ENCODE data around the gene SYNGR1.

The SYNGR1 gene, protein sequence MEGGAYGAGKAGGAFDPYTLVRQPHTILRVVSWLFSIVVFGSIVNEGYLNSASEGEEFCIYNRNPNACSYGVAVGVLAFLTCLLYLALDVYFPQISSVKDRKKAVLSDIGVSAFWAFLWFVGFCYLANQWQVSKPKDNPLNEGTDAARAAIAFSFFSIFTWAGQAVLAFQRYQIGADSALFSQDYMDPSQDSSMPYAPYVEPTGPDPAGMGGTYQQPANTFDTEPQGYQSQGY

DNA sequence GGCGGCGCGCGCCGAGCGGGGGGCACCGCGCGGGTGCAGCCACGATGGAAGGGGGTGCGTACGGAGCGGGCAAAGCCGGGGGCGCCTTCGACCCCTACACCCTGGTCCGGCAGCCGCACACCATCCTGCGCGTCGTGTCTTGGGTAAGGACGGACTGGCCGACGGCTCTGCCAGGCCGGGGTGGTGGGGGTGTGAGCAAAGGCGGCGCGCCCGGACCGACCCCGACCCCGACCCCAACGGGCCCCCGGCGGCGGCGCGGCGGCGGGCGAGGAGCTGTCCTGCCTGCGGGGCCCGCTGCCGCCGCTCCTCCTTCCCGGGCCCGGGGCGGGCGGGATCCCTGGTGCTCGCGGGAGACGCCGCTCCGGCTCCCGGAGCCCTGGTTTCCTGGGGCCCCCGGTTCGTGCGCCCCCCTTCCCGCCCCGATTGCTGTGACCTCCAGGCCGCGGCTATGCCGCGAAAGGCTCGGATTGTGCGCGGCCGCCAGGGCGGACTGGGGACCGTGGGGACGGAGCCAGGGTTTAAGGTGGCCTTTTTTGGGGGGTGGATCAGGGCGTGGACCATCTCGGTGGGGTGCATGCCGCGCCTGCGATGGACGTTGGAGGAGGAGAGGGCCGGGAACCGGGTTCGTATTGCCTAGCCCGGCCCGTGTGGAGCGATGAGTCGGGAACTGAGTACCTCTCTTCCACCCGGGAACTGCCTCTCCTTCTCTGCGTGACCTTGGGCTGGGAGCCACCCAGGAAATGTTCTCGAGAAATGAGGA is at the start of gene SYNGR1:
Gene SYNGR1 (plus strand): TSS at position 25 of the 760 bp plus-strand sequence. CDS start 20 bp downstream, at position 45.
- no peak for DNase-seq

DNA sequence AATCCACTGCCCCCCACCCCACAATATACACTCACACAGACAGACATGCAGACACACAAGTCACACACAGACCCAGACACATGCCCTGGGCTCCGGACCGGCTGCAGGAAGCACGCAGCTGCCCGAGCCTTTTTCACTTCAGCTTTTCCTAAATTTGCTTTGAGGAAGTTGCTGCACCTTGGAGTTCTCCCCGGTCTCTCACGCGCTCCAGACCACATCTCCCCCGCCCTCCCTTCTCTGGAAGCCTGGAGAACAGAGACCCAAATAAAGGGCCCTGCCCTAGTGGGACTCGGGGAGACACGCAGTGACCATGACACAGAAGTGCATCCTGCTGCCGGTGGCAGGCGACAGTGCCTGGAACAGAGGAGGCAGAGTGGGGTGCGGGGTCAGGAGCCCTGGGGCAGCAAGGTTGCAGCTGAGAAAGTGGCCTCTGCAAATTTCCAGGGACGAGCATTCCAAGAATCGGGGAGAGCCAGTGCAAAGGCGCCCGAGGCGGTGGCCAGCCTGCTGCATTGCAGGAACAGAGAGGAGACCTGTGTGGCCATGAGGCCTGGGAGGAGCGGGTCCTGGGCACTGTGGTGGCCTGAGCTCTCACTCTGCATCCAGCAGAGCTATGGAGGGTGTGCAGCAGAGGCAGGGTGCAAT is 49.5 kb upstream of the SYNGR1 start:
- no peak for DNase-seq

DNA sequence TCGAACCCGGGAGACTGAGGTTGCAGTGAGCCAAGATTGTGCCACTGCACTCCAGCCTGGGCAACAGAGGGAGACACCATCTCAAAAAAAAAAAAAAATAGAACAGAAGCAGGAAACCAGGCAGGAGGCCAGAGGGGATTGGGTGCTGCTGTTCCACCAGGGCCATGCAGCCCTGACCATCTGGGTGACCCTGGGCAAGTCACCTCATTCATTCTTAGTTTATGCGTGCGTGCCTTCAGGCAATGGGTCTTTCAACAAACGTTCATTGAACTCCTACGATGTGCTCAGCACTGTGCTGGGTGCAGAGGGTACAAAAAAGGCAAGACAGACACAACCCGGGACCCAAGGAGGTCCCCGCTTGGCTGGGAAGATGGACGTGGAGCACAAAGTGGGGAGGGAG is 48.7 kb upstream of the SYNGR1 start:
- no peak for DNase-seq

DNA sequence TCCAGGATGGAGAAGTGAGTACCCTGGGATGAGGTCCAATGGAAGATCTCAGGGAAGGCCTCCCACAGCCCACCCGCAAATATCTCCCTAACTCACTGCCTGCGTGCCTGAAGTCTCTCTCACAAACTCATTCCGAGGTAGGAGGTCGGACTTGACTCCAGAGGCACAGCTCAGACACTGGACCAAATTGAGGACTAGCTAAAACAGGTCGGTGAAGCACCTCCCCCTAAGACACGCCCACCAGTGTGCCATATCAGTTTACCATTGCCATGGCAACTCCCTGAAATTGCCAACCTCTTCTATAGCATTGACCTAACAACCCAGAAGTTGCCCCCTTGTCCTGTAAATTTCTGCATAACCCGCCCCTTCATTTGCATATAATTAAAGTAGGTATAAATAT is 47.9 kb upstream of the SYNGR1 start:
- no peak for DNase-seq

DNA sequence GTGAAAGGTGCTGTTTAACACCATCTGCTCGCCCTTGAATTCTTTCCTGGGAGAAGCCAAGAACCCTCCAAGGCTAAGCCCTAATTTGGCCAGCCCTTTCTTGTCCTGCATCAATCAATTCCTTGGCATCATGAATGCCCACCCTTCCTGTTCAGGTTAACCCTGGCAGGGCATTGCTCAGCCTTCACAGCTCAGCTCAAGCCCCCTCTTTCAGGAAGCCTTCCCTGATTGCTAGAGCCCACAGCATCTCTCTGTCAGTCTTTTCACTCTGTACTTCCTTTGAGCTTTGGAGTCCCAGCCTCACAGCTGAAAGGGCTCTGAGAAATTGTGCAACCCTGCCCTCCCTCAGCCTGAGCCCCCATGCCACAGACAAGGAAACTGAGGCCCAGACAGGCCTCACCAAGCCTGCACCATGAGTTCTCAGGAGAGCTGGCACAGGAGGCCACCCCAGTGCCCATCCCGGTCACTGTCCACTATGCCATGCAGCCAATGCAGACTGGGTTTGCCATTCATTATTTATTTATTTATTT is 47.3 kb upstream of the SYNGR1 start:
- no peak for DNase-seq

DNA sequence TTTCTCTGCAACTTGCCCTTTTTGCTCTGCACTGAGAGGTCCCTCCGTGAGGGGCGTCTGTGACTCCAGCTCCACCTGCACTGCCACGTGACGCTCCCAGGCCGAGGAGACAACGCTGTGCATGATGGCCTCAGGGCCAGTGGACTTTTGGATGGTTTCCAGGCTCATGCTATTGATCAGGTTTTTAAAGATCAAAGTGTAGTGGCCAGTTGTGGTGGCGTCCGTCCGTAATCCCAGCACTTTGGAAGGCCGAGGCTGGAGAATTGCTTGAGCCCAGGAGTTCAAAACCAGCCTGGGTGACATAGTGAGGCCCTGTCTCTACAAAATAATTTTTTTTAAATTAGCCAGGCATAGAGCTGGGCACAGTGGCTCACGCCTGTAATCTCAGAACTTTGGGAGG is 46.4 kb upstream of the SYNGR1 start:
- DNase-seq, result no peak

DNA sequence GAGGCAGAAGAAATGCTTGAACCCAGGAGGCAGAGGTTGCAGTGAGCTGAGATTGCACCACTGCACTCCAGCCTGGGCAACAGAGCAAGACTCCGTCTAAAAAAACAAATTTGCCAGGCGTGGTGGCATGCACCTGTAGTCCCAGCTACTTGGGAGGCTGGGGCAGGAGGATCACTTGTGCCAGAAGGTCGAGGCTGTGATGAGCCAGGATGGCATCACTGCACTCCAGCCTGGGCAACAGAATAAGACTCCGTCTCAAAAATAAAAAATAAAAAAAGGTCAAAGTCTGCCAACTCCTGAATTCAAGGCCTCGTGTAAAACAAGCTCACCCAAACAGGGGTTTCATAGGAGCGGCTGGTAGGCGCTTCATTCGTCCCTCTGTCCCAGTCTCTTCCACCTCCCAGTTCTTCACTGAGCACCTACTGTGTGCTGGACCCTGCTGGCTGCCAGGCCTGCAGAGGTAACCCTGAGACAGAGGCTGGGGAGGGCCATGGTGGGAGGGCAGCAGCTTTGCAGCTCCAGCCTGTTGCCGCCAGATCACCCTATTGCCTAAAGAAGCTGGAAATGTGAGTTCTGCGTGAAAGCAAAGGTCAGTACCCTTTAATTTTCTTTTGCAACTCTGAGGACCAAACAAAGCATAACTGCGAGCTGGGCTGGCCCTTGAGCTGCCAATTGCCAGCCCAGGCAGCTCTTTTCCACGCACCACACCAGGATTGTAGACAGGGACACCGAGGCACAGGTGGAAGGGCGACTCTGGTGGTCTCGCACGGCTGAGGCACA is 45.7 kb upstream of the SYNGR1 start:
- DNase-seq, result no peak

DNA sequence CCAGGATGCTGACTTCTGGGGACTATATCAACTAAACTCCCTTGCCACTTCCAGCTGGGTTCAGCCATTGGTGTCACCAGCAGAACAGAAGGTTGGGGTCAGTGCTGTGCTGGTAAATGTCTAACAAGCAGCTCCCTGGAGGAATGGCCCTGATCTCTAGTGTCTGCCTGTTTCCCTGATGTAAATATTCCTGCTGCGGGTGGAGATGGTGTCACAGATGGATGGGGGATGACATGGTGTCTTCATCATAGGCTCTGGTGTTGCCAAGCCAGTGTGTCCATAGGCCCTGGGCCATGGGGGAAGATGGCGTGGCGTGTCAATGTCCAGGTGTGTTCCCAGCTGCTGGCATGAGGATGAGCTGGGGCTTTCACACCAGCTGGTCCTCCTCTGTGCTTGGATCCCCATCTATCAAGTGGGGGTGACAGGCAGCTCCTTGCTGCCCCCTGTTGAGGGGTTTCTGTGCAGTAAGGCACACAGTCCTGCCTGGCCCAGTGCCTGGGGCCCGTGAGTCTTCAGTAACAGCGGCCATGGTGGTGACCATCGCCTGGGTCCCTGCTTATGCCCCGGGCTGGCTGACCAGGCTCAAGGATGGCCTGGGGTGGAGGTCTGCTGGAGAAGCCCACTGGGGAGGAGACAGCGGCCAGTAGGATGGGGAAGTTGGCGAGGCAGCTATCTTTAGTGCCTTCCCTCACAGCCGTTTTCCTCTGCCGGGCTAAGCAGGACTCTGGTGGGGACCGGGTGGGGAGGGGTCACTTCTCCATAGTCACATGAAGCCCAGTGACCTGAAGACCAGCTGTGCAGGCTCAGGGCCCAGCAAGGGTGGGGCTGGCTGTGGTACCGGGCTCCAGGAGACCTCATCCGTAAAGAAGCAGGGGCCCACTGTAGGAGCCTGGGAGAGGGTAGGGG is 43.1 kb upstream of the SYNGR1 start:
- no peak for DNase-seq

DNA sequence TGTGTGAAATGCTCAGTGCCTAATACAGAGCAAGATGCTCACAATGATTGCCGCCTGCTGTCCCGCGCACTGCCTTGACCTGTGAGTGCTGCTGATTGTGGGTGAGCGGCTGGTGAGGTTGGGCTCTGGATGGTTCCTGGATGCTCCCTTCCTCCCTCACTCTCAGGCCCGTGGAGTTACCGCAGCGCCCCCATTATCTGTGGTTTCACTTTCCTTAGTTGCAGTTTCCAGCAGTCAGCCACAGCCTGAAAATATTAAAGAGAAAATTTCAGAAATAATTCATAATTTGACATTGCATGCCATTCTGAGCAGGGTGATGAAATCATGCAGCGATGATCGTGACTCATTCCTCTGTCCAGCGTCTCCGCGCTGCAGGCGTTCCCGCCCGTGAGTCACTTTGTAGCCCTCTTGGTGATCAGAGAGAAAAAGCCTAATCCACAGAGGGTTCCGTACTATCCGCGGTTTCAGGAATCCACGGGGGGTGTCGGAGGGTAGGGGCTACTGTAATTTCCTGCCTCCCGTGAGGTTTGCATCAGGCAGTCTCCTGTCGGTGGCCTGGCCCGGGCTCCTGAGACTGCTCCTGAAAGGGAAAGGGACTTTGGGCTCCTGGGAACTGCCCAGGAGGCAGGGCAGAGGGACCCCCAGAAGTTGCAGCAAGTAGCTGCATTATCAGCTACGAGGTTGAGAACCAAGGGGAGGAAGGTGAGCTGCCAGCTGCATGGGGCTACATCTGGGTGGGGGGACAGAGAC is 41.0 kb upstream of the SYNGR1 start:
- DNase-seq, result no peak

DNA sequence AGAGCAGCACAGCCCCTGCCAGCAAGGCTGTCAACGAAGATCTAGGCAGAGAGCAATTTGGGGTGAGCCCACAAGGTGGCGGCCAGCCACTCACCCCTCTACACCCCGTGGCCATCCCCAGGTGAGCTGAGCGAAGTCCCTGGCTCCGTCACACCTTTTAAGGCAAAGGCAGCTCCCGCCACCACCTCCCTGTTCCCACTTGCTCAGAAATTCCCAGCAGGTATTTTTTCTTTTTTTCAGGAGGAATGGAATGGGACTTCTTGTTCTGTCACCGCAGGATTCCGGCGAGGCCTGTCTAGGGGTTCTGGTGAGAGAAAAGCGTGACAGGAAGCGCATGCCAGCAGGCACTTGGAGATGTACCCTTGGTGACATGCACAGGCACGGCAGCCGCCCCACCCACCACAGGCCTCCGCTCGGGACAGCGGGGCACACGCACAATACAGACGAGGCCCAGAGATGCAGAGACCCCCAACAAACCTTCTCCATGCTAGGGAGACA is 40.4 kb upstream of the SYNGR1 start:
- no peak for DNase-seq

DNA sequence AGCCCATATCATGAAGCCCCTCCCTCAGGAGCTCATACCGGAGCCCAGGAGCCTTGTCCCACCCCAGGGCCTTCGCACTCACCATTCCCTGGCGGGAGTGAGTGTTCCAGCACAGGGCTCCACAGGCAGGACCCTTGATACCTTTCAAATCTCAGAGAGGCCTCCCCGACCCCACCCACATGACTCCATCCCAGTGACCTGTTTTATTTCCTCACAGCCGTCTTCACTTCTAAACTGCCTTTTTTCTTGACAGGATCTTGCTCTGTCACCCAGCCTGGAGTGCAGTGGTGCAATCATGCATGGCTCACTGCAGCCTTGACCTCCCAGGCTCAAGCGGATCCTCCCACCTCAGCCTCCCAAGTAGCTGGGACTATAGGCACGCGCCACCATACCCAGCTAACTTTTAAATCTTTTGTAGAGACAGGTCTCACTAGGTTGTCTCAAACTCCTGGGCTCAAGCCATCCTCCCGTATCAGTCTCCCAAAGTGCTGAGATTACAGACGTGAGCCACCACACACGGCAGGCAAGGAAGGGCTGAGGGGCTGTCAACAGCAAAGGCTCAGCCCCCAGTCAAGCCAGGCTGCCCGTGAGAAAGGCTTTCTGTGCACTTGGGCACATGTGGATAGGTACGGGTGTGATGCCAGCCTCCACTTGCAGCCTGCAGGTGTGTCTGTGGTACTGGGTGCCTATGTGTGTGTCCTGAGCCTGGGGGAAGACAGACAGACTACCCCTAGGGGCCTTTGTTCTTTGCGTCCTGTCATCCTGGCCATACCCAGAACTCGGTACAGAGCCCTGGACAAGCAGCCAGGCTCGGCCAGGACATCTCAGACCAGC is 39.7 kb upstream of the SYNGR1 start:
- no peak for DNase-seq

DNA sequence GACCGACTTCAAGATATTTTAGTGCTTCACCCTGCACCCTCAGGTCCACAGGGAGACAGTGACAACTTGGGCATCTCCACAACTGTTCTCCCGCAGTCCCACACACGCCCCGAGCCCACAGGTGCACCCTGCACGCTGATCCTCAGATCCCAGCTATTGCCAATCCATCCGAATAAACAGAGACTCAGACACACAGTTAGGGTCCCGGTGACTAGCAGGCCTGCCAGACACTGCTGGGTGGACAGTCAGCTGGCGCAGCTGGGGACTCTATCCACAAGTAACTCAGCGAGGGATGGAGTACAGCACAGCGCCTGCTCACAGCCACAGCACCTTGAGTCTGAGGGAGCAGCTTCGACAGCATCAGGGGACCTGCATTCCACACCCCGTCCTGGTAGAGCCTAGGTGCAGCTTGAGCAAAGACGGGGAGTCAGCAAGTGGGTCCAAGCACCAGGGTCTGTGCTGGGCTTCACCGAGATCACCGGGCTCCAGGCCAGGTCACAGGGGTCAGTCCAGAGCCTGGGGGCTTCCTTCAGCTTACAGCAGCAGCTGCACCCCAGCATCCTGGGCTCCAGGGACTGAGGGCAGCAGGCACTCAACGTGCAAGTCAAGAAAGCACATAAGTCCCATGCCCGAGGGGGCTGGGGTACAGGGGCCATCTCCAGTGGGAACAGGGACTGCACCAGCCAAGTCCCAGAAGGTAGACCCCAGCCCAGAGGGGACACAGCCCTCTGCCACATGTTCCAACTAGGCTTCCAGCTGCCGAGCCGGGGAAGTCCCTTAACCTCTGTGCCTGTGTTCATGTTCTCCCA is 38.0 kb upstream of the SYNGR1 start:
- DNase-seq, result peak; percentile 59

DNA sequence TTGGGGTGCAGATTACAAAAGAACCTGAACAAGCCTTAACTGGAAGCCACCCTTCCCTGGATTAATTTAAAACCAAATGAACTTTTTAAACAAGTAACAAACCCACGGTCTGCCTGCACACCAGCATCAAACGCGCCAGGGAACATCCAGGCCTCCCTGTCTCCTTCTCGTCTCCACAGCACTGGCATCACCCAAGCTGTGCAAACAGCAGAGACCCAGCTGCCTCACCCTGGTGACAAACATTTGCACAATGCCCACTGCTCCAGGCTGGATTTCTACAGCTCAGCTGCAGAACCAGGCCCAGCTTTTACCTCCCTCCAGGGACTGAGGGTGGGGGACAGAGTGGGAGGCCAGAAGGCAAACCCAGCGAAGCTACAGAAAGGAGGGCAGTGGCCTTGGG is 37.4 kb upstream of the SYNGR1 start:
- DNase-seq, result no peak

DNA sequence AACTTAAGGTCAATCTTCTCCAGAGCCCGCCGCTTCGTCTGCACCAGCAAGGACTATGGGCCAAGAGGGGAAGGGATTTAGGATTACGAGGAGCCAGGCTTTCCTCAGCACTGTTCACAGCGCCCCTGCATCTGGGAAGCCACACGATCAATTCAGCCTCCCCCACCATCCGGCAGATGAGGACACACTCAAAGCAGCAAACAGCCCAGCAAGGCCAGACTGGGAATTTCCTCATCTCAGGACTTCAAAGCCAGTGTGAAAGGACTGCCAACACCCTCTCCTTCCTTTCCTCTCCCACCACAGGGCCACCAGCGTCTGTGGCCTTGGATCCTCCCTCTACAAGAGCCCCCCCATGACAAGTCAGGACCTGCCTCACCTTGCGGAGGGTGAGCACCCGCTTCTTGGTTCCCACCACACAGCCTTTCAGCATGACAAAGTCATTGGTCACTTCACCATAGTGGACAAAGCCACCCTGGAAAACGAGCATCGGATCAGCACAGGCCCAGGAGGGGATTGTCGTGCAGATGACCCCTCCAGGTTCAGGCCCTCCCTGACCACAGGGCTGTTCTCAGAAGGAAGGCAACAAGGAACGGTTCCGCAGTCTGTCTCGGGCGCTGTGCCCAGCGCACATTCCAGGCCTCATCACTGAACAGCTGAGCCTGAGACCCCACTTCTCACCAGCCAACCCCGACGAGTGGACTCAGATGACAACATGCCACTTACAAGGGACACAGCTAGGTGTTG is 36.4 kb upstream of the SYNGR1 start:
- DNase-seq, result no peak

DNA sequence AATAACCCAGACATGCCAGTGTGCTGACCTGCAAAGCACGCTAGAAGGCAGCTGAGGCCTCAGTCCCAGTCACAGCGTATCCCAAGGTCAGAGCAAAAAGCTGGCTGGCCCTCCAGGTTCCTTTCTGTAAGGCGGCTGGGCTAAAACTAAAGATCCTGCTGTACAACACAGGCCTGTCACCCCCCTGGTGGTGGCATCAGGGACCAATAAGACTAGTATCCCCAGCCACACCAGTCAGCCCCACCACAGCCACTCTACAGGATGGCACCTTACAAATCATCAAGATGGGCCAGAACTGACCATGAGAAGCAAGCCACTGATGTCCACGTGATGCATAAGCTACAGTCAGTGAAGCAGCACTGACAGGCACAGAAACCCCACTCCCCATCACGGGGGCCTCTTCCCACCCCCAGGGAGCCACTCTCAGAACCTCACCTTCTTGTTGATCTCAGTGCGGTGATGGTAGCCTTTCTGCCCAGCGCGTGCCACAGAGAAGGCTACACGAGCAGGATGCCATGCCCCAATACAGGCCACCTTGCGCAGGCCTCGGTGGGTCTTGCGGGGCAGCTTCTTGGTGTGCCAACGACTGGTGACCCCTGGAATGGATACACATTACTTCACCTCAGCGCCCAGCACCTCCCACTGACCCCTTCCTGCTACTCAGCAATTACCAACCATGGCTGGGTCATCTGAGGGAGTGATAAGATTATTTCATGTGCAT is 35.4 kb upstream of the SYNGR1 start:
- no peak for DNase-seq

DNA sequence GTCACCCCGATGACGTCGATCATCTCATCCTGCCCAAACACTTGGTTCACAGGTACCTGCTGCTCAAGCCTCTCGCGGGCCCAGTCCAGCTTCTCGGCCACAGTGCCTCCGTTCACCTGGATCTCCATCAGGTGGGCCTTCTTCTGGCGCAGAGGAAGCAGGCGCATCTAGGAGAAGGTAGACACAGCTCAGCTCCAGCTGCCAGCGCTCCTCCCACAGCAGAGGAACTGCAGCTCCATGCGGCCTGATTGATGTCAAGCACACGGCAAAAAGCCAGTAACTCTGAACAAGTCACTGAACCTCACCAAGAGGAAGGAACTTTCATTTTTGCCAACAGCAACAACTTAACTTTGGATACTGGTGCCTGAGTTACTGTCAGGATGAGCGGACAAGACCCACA is 34.4 kb upstream of the SYNGR1 start:
- DNase-seq, result no peak

DNA sequence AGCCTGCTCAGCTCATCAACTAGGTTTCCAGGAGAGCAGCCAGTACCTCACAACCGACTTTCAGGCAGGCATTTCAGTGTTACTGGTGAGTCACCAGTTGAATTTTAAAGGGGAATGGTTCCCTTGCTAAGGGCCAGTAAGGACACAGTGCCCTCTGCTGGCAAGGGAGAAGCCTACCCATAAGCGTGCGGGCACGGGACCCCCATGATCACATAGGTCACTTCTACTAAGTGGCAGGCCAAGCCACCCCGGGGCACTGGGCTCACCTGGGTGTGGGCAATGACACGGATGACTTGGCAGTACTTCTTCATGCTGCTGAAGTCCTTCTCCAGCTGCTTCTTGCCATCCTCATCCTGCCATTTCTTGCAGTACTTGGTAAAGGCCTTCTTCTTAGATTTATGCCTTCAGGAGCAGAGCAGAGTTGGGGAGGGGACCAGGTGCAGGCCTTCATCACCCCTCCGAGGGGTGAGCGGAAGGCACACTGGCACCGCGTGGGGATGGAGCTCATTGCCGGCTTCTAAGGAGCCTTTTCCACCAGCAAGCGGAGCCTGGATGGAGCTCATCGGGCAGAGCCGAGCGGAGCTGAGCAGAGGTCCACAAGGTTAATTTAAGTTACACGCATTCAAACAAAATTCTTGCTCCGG is 33.2 kb upstream of the SYNGR1 start:
- peak; percentile 28 for DNase-seq

All from DMS 273 treated with DMSO at 0.1 percent for 48 hours (cell line).